ENCODE measurements around the gene B3GAT3. TPM values are rescaled to one million over a fixed set of nuclear protein-coding genes. Genes with fewer than 3 reads are reported as not detected.

The B3GAT3 gene
- total and polyA plus RNA-seq, 2 of the 8 experiments (the other 6 are each of a cell fraction or from before 2014, with no cell fraction given): 28.0 to 39.0 TPM

- Histone ChIP-seq H3K27me3 (replicated peaks in 1 of 4; ENCODE audit: control insufficient read depth in 3 of 4, extremely low read depth in 1 of 4, insufficient read depth in 3 of 4, low read length in 3 of 4) (no peaks in the 10 kb centered on the region), H4K8ac (ENCODE audit: extremely low read depth, insufficient read depth, low read length) (no peak overlapping the region), H2AK5ac (ENCODE audit: low read depth, low read length) (no peak overlapping the region), H3K4ac (replicated peaks; ENCODE audit: insufficient read length, low read depth, low read length) (no peak overlapping the region), H3K56ac (replicated peaks; ENCODE audit: insufficient read length, low read depth, low read length) (no peak overlapping the region), H4K5ac (ENCODE audit: insufficient read length, low read depth, low read length) (no peak overlapping the region), H4K20me1 (replicated peaks in 1 of 2; ENCODE audit: control insufficient read depth in 1 of 2, insufficient read depth in 2 of 2, low read length in 2 of 2) (peaks cover 3 to 6% of the 10 kb centered on the region in 2 experiments), H3K9me3 (ENCODE audit: insufficient read depth in 2 of 2, low read depth in 1 of 2, low read length in 1 of 2) (no peaks in the 10 kb centered on the region), H3K36me3 (ENCODE audit: control insufficient read depth in 2 of 4, insufficient read depth in 4 of 4, low read length in 3 of 4) (peaks cover 2 to 28% (median 9%) of the 10 kb centered on the region in 4 experiments; a peak in 4 of 8 replicates), H2BK12ac (ENCODE audit: low read depth, low read length) (no peak overlapping the region), H2AFZ (ENCODE audit: low read length) (no peak overlapping the region), H3K23me2 (ENCODE audit: low read depth, low read length) (peaks cover 23% of the 10 kb centered on the region), H3K79me1 (ENCODE audit: low read depth, low read length) (peaks cover 12% of the 10 kb centered on the region), H4K91ac (replicated peaks; ENCODE audit: insufficient read length, low read length) (no peak overlapping the region), H3K18ac (ENCODE audit: extremely low read depth, low read length) (peak overlapping the region; percentile 38; the same call in 1 of the 2 replicates), H3K9ac (replicated peaks in 1 of 4; ENCODE audit: extremely low read depth in 1 of 4, low read depth in 3 of 4, low read length in 3 of 4) (no peak overlapping the region), H3K14ac (ENCODE audit: insufficient read length) (no peak overlapping the region), H3K4me3 (ENCODE audit: extremely low read depth in 1 of 4, insufficient read depth in 2 of 4, low read depth in 3 of 4, low read length in 4 of 4) (no peak overlapping the region), H3K79me2 (ENCODE audit: control insufficient read depth in 1 of 2, insufficient read depth in 2 of 2, low read length in 2 of 2) (peaks cover 7 to 30% of the 10 kb centered on the region in 2 experiments; a peak in 3 of 4 replicates), H2BK20ac (ENCODE audit: low read length) (no peak overlapping the region), H3K4me2 (ENCODE audit: insufficient read depth in 1 of 2, low read depth in 2 of 2, low read length in 2 of 2) (no peak overlapping the region; a peak in 1 of 4 replicates), H3K27ac (ENCODE audit: low read depth, low read length) (no peak overlapping the region), H3K4me1 (replicated peaks in 1 of 4; ENCODE audit: control insufficient read depth in 3 of 4, insufficient read depth in 4 of 4, low read length in 3 of 4) (peaks cover 4 to 14% (median 9%) of the 10 kb centered on the region in 4 experiments), H2BK120ac (replicated peaks; ENCODE audit: low read depth, low read length) (no peak overlapping the region), H2BK15ac (ENCODE audit: low read length) (no peak overlapping the region), H3K23ac (ENCODE audit: insufficient read length) (no peak overlapping the region), H2BK5ac (ENCODE audit: low read depth, low read length) (0 out of 2 replicates have a peak overlapping the region, but pooled peaks have one; percentile 1)
- ChIA-PET POLR2A (ENCODE audit: partially characterized antibody) (interaction anchor here (0.9 to 61.4 kb wide), 13 partner anchors 9 to 171 kb away, joined by 3 to 2041 read pairs (median 6); partner anchors contain the start of genes BSCL2, C11orf98, CSKMT and GANAB), CTCF (ENCODE audit: partially characterized antibody) (interaction anchor here (0.6 to 3.1 kb wide), 8 partner anchors 11 to 95 kb away, joined by 3 to 13 read pairs (median 4); partner anchors contain the start of gene TUT1)
- DNase-seq (ENCODE audit: low read depth in 1 of 2, low spot score in 2 of 2) (no peak), FAIRE-seq (no peak)
- 89% methylated on average over 4 of the region's 4 CpGs; no CpG with 5 or more reads in 1 of the 2 experiments for WGBS, 2 experiments (ENCODE audit: extremely low coverage in 1 of 2, insufficient coverage in 1 of 2, insufficient read length in 1 of 2, insufficient replicate concordance in 2 of 2, low coverage in 1 of 2, low lambda C conversion rate in 2 of 2, missing lambda C conversion rate in 1 of 2)
- no peak for TF ChIP-seq TCF12 (IDR thresholded peaks at IDR 0.05; ENCODE audit: low read depth, low read length)
- TF ChIP-seq POLR2A (IDR thresholded peaks at IDR 0.05; ENCODE audit: control extremely low read depth in 1 of 2, low read depth in 2 of 2, low read length in 2 of 2): 0 out of 3 replicates have a peak, but pooled peaks of 1 of the 2 experiments have one; percentile 38
Measured at GRCh38 chr11:62669420-62670161, 47.8 kb upstream of the B3GAT3 start.

Measured in H1 (cell line).